Mesenchymal stem cell (in vitro differentiated cells and primary cell): ENCODE measurements around the gene C12orf75.
A peak's percentile ranks its signal among the peaks of the same experiment; 100 is the strongest.

Experiments
- DNase-seq: peaks from one replicate; pipeline ENCODE4 v3.0.0-alpha.2; 2013
- H2AFZ ChIP-seq: one replicate; pipeline ENCODE4 v1.6.1; 2013; ENCODE audit warnings: low read depth, mild to moderate bottlenecking, control low read depth, inconsistent platforms, low read length, moderate library complexity
- H2AK5ac ChIP-seq: 2 replicates; pipeline ENCODE4 v1.6.1; 2013; ENCODE audit warnings: low read length, moderate library complexity, mild to moderate bottlenecking, inconsistent platforms; ENCODE audit not compliant: severe bottlenecking
- H2BK120ac ChIP-seq: one replicate; pipeline ENCODE4 v1.6.1; 2013; ENCODE audit warnings: low read depth, mild to moderate bottlenecking, inconsistent platforms, low read length, moderate library complexity
- H2BK12ac ChIP-seq, 2 experiments: one replicate each; pipeline ENCODE4 v1.6.1; 2013; ENCODE audit warnings: inconsistent platforms in 2 of 2, low read length in 2 of 2, mild to moderate bottlenecking in 2 of 2, moderate library complexity in 2 of 2, control low read depth in 1 of 2
- H2BK15ac ChIP-seq: one replicate; pipeline ENCODE4 v1.6.1; 2013; ENCODE audit warnings: mild to moderate bottlenecking, low read depth, inconsistent platforms; ENCODE audit not compliant: poor library complexity, severe bottlenecking
- H2BK5ac ChIP-seq: 2 replicates; pipeline ENCODE4 v1.6.1; 2013; ENCODE audit warnings: low read depth, mild to moderate bottlenecking, low read length, control low read depth, inconsistent platforms; ENCODE audit not compliant: poor library complexity, severe bottlenecking
- H3K14ac ChIP-seq, 2 experiments: one replicate each; pipeline ENCODE4 v1.6.1; 2013; ENCODE audit warnings: inconsistent platforms in 2 of 2, low read length in 2 of 2, control low read depth in 1 of 2, mild to moderate bottlenecking in 1 of 2, moderate library complexity in 1 of 2
- H3K18ac ChIP-seq, 2 experiments: one replicate each; pipeline ENCODE4 v1.6.1; 2013; ENCODE audit warnings: inconsistent platforms in 2 of 2, low read length in 2 of 2, control low read depth in 1 of 2, low read depth in 1 of 2, mild to moderate bottlenecking in 1 of 2
- H3K23ac ChIP-seq, 2 experiments: one replicate each; pipeline ENCODE4 v1.6.1; 2013; ENCODE audit warnings: inconsistent platforms in 2 of 2, low read length in 2 of 2, mild to moderate bottlenecking in 2 of 2, moderate library complexity in 2 of 2, control low read depth in 1 of 2
- H3K27ac ChIP-seq: 2 replicates; pipeline ENCODE4 v1.5.1; 2013; ENCODE audit warnings: mild to moderate bottlenecking, moderate library complexity, low read length, control low read depth, inconsistent platforms; ENCODE audit not compliant: poor library complexity, severe bottlenecking
- H3K27me3 ChIP-seq, 2 experiments: 2 replicates each; pipeline versions ENCODE4 v1.6.1 to v1.7.0; 2013; ENCODE audit warnings: low read length in 2 of 2, mild to moderate bottlenecking in 2 of 2, moderate library complexity in 2 of 2, control low read depth in 1 of 2, inconsistent platforms in 1 of 2; ENCODE audit not compliant: control insufficient read depth in 1 of 2, insufficient read depth in 1 of 2
- H3K36me3 ChIP-seq, 2 experiments: 2 replicates each; pipeline versions ENCODE4 v1.6.1 to v1.7.0; 2013; ENCODE audit warnings: low read length in 2 of 2, control low read depth in 1 of 2, inconsistent platforms in 1 of 2, low read depth in 1 of 2, mild to moderate bottlenecking in 1 of 2; ENCODE audit not compliant: insufficient read depth in 2 of 2, control insufficient read depth in 1 of 2
- H3K4ac ChIP-seq, 2 experiments: one replicate each; pipeline ENCODE4 v1.6.1; 2013; ENCODE audit warnings: inconsistent platforms in 2 of 2, low read length in 2 of 2, mild to moderate bottlenecking in 2 of 2, moderate library complexity in 2 of 2, control low read depth in 1 of 2, low read depth in 1 of 2
- H3K4me1 ChIP-seq: 2 replicates; pipeline ENCODE4 v1.6.1; 2013; ENCODE audit warnings: low read depth, low read length, control low read depth; ENCODE audit not compliant: control insufficient read depth, insufficient read depth
- H3K4me2 ChIP-seq: 2 replicates; pipeline ENCODE4 v1.6.1; 2013; ENCODE audit warnings: low read length, mild to moderate bottlenecking, inconsistent platforms; ENCODE audit not compliant: poor library complexity, severe bottlenecking
- H3K4me3 ChIP-seq, 2 experiments: 2 replicates each; pipeline versions ENCODE4 v1.5.1 to v1.7.0; 2013; ENCODE audit warnings: low read length in 2 of 2, mild to moderate bottlenecking in 2 of 2, control low read depth in 1 of 2, low read depth in 1 of 2; ENCODE audit not compliant: insufficient read depth in 1 of 2
- H3K79me1 ChIP-seq: replicated peaks from 2 replicates; pipeline ENCODE4 v1.6.1; 2013; ENCODE audit warnings: mild to moderate bottlenecking, control low read depth, low read length, inconsistent platforms; ENCODE audit not compliant: poor library complexity, severe bottlenecking
- H3K9ac ChIP-seq: 2 replicates; pipeline ENCODE4 v1.7.0; 2013; ENCODE audit warnings: mild to moderate bottlenecking, low read length, moderate library complexity
- H3K9me3 ChIP-seq: 2 replicates; pipeline ENCODE4 v1.7.0; 2013; ENCODE audit warnings: mild to moderate bottlenecking, low read length; ENCODE audit not compliant: control insufficient read depth
- H4K8ac ChIP-seq: one replicate; pipeline ENCODE4 v1.6.1; 2013; ENCODE audit warnings: inconsistent platforms, mild to moderate bottlenecking, low read length, moderate library complexity
- H4K91ac ChIP-seq: one replicate; pipeline ENCODE4 v1.6.1; 2013; ENCODE audit warnings: mild to moderate bottlenecking, low read length, inconsistent platforms
- WGBS: methylation state at CpG from one replicate; pipeline ENCODE4 v1.1.7; 2013; ENCODE audit warnings: mixed read lengths; 5-methylcytosine and 5-hydroxymethylcytosine counted together

C12orf75 gene

DNA sequence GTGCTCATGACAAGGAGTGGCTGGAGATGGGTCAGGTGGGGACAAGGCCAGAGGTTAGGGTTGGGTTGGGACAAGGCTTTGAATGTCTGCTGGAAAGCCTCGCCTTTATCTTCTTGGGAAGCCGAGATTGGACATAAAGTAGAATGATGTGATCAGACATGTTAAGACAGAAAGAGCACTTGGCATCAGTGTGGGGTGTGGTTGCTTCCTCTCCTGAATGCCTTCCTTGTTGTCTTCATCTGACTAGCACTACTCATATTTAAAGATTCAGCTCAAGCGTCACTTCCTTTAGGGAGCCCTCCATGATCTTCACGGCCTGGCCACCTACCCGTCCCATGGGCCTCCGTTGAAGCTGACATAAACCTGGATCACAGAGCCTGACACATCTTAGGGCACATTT, 14.8 kb upstream of the C12orf75 start:
- Histone ChIP-seq H3K23ac (no peak overlapping the region), H3K18ac (no peak overlapping the region), H2BK12ac (no peak overlapping the region), H2BK15ac (no peak overlapping the region), H3K4ac (no peak overlapping the region), H2BK5ac (no peak overlapping the region), H3K4me2 (no peak overlapping the region), H2AFZ (no peak overlapping the region), H3K27me3 (no peaks in the 10 kb centered on the region), H3K36me3 (no peaks in the 10 kb centered on the region), H3K14ac (no peak overlapping the region), H3K4me1 (peaks cover 11% of the 10 kb centered on the region), H3K79me1 (peaks cover 9% of the 10 kb centered on the region), H3K9me3 (no peaks in the 10 kb centered on the region), H3K9ac (no peak overlapping the region), H3K4me3 (no peak overlapping the region), H2AK5ac (peak overlapping the region; percentile 12), H2BK120ac (no peak overlapping the region), H4K91ac (no peak overlapping the region), H4K8ac (no peak overlapping the region), H3K27ac (no peak overlapping the region)
- 97% methylated on average over 5 of the region's 6 CpGs for WGBS
- no peak for DNase-seq

DNA sequence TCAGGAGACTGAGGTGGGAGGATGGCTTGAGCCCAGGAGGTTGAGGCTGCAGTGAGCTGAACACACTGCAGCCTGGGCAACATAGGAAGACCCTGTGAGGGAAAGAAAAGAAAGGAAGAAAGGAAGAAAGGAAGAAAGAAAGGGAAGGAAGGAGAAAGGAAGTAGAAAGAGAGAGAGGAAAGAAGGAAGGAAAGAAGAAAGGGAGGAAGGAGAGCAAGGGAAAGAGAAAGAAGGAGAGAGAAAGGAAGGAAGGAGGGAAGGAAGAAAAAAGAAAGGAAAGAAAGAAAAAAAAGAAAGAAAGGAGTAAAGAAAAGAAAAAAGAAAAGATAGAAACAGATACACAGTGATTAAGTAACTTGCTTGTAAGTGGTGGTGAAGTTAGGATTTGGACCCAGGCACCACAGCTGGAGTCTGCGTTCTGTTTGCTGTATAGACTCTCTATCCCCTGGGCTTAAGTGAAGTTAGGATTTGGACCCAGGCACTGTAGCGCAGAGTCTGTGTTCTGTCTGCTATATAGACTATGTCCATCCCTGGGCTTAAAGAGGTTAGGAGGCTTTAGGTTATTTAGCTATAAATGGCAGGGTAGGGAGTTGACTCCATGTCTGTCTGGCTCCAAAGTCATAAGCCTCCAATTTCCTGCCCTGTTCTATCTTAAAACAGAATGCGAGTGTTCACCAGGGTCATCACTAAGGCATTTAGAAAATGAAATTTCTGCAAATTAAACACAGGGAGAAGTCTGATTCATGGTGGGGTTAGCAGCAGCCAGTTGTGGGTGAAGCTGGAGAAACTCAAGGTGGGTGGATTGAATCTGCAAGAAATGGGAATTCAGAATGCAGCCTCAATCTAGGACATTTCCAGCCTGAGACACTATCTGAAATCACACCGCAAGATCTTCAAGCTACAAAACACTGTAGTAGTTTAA, 13.3 kb upstream of the C12orf75 start:
- H3K4ac ChIP-seq = no peak overlapping the region
- no peak for DNase-seq
- H2BK15ac ChIP-seq = no peak overlapping the region
- no peaks in the 10 kb centered on the region for H3K27me3 ChIP-seq
- no peak overlapping the region for H3K18ac ChIP-seq
- H2AFZ ChIP-seq = no peak overlapping the region
- no peak overlapping the region for H2BK120ac ChIP-seq
- H3K79me1 ChIP-seq = peaks cover 9% of the 10 kb centered on the region
- peaks cover 0 to 2% of the 10 kb centered on the region in 2 experiments for H3K36me3 ChIP-seq
- H3K4me1 ChIP-seq = peaks cover 15% of the 10 kb centered on the region
- H2BK5ac ChIP-seq = peak overlapping the region; percentile 59
- WGBS = 97% methylated on average over 2 of the region's 4 CpGs
- peak overlapping the region in 1 of 2 experiments; percentile 16 for H3K4me3 ChIP-seq
- no peak overlapping the region for H3K4me2 ChIP-seq
- no peaks in the 10 kb centered on the region for H3K9me3 ChIP-seq
- peak overlapping the region; percentile 96 for H2AK5ac ChIP-seq
- peak overlapping the region; percentile 71 for H3K9ac ChIP-seq
- peak overlapping the region; percentile 96 for H3K27ac ChIP-seq
- H3K23ac ChIP-seq = no peak overlapping the region
- no peak overlapping the region for H2BK12ac ChIP-seq
- no peak overlapping the region for H4K8ac ChIP-seq
- no peak overlapping the region for H3K14ac ChIP-seq
- H4K91ac ChIP-seq = no peak overlapping the region

DNA sequence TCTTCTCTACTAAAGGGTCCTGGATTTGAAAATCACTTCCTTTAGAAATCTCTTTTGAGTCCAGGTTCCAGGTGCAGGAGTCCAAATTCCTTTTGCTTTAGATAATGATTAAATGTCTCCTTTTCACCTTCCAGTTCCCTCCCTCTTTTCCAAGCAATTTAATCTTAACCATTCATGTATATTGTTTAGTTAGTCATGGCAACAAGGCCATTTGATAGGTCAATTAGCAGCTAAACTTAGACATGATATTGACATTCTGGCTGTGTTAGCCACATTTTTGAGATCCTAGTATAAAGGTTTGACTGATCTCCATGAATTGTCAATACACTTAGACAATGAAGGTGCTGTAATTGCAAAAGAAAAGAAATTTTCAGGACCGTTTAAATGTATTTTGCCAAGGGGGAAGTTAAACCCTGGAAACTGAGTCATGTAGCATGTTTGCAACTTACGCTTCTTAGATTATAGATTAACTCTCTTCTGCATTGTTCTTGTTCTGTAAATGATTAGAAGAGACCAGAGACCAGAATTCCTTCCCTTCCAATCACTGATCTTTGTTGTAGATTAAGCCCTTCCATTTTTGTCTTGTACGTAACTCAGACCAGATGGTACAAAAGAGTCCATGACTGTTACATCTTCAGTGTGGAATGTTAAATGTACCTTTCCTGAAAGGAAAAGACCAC, 12.4 kb upstream of the C12orf75 start:
- Histone ChIP-seq H2BK12ac (no peak overlapping the region), H2BK120ac (no peak overlapping the region), H3K4me1 (peaks cover 15% of the 10 kb centered on the region), H2AFZ (no peak overlapping the region), H3K36me3 (peaks cover 0 to 2% of the 10 kb centered on the region in 2 experiments), H2BK5ac (no peak overlapping the region), H2AK5ac (no peak overlapping the region), H3K4me3 (no peak overlapping the region), H3K79me1 (peaks cover 9% of the 10 kb centered on the region), H2BK15ac (no peak overlapping the region), H3K27ac (peak overlapping the region; percentile 96), H4K91ac (no peak overlapping the region), H4K8ac (no peak overlapping the region), H3K9ac (peak overlapping the region; percentile 71), H3K23ac (no peak overlapping the region), H3K9me3 (no peaks in the 10 kb centered on the region), H3K27me3 (no peaks in the 10 kb centered on the region), H3K18ac (no peak overlapping the region), H3K4me2 (no peak overlapping the region), H3K4ac (no peak overlapping the region), H3K14ac (no peak overlapping the region)
- DNase-seq = no peak
- 100% methylated on average over 2 of the region's 3 CpGs for WGBS
